HCT116 (cell line): ENCODE data around the gene ST3GAL2. TPM values are rescaled to one million over a fixed set of nuclear protein-coding genes. Genes with fewer than 3 reads are reported as not detected.

ENCODE experiments used
- ATAC-seq: fragments of 200-7000 bp; cut with Tn5 transposase; 2 replicates; pipeline ENCODE4 v1.9.1; 2020; ENCODE audit warnings: mild to moderate bottlenecking, moderate library complexity
- BruUV-seq: library from RNA; stranded (reverse); fragments of 400-500 nt; replicated peaks from 2 replicates; lab custom pipeline; 2021; lab: Mats Ljungman, UMichigan
- CTCF ChIA-PET: fragments of 300-600 bp; sonication (Branson Sonifier 250); formaldehyde crosslinking; loops from one replicate; lab custom pipeline; 2021; ENCODE audit warnings: antibody characterized with exemption; lab: Charles Lee
- POLR2A ChIA-PET: fragments of 300-600, 350-600 bp; sonication (Branson Sonifier 250); formaldehyde crosslinking; loops from one replicate; lab custom pipeline; 2021; ENCODE audit warnings: antibody characterized with exemption; lab: Charles Lee
- RAD21 ChIA-PET, 2 experiments: fragments of 300-600 bp; sonication (Branson Sonifier 250); formaldehyde crosslinking; loops; one replicate each; lab custom pipeline; 2023; ENCODE audit warnings: low total read pairs in 2 of 2; ENCODE audit not compliant: uncharacterized antibody in 2 of 2, unreplicated experiment in 2 of 2, low non-redundant PET in 1 of 2; lab: Charles Lee
- DNase-seq: peaks from one replicate; pipeline ENCODE4 v3.0.0-alpha.2; 2010; ENCODE audit warnings: low read depth, low spot score
- H2AFZ ChIP-seq: fragments of 200-600 bp; shearing (Covaris generic), sonication (generic); 2 replicates; pipeline ENCODE4 v1.6.1; 2017; ENCODE audit warnings: low read depth, mixed run types, mixed read lengths, antibody characterized with exemption, low read length; ENCODE audit not compliant: poor library complexity, severe bottlenecking
- H3K27ac ChIP-seq: 2 replicates; pipeline ENCODE4 v1.5.1; 2012; ENCODE audit warnings: low read depth, low read length
- H3K27me3 ChIP-seq: fragments of 200-600 bp; sonication (generic); 2 replicates; pipeline ENCODE4 v1.6.1; 2016; ENCODE audit warnings: mixed run types, low read length, mixed read lengths; ENCODE audit not compliant: insufficient read depth
- H3K36me3 ChIP-seq, 2 experiments: fragments of 200-500 bp in 1 of 2; fragments of 200-600 bp in 1 of 2; sonication (Bioruptor generic) in 1 of 2; sonication (generic) in 1 of 2; 2 replicates each; pipeline versions ENCODE4 v1.5.1 to v1.6.1; 2014 to 2016; ENCODE audit warnings: low read length in 2 of 2, inconsistent platforms in 1 of 2, mixed read lengths in 1 of 2, mixed run types in 1 of 2; ENCODE audit not compliant: insufficient read depth in 2 of 2, control insufficient read depth in 1 of 2
- H3K4me1 ChIP-seq, 2 experiments: fragments of 200-600 bp in 1 of 2; sonication (generic) in 1 of 2; 2 replicates each; pipeline versions ENCODE4 v1.5.1 to v1.6.1; 2012 to 2017; ENCODE audit warnings: low read length in 2 of 2, inconsistent platforms in 1 of 2, mild to moderate bottlenecking in 1 of 2, mixed read lengths in 1 of 2, mixed run types in 1 of 2, moderate library complexity in 1 of 2; ENCODE audit not compliant: insufficient read depth in 2 of 2, control insufficient read depth in 1 of 2
- H3K4me2 ChIP-seq: fragments of 200-600 bp; sonication (generic); 2 replicates; pipeline ENCODE4 v1.6.1; 2017; ENCODE audit warnings: mixed run types, low read length, mixed read lengths
- H3K4me3 ChIP-seq, 2 experiments: fragments of 200-600 bp in 1 of 2; sonication (generic) in 1 of 2; replicated peaks in 1 of 2; 2 replicates each; pipeline ENCODE4 v1.5.1; 2011 to 2016; ENCODE audit warnings: low read length in 2 of 2, control low read depth in 1 of 2, low read depth in 1 of 2, mild to moderate bottlenecking in 1 of 2, mixed read lengths in 1 of 2, mixed run types in 1 of 2
- H3K79me2 ChIP-seq: fragments of 200-600 bp; sonication (generic); 2 replicates; pipeline ENCODE4 v1.6.1; 2017; ENCODE audit warnings: mild to moderate bottlenecking, mixed run types, low read length, moderate library complexity, mixed read lengths; ENCODE audit not compliant: insufficient read depth
- H3K9ac ChIP-seq: fragments of 200-600 bp; sonication (generic); 2 replicates; pipeline ENCODE4 v1.6.1; 2016; ENCODE audit warnings: low read length, mixed read lengths
- H3K9me2 ChIP-seq: fragments of 200-600 bp; sonication (generic), shearing (Covaris generic); 2 replicates; pipeline ENCODE4 v1.6.1; 2017; ENCODE audit warnings: mixed run types, mild to moderate bottlenecking, moderate library complexity; ENCODE audit not compliant: insufficient read depth
- H3K9me3 ChIP-seq, 2 experiments: fragments of 200-500 bp in 1 of 2; fragments of 200-600 bp in 1 of 2; sonication (Bioruptor generic) in 1 of 2; sonication (generic) in 1 of 2; 2 replicates each; pipeline ENCODE4 v1.6.1; 2014 to 2017; ENCODE audit warnings: low read length in 2 of 2, mixed read lengths in 2 of 2, inconsistent platforms in 1 of 2, low read depth in 1 of 2, mild to moderate bottlenecking in 1 of 2, mixed run types in 1 of 2, moderate library complexity in 1 of 2; ENCODE audit not compliant: control insufficient read depth in 1 of 2, insufficient read depth in 1 of 2
- H4K20me1 ChIP-seq: fragments of 200-600 bp; sonication (generic), shearing (Covaris generic); 2 replicates; pipeline ENCODE4 v1.6.1; 2017; ENCODE audit warnings: mixed run types, mild to moderate bottlenecking, moderate library complexity; ENCODE audit not compliant: insufficient read depth
- CBX3 ChIP-seq: IDR thresholded peaks from 2 replicates; pipeline ENCODE4 v1.6.1; 2012; ENCODE audit warnings: low read depth
- CEBPB ChIP-seq: IDR thresholded peaks from 2 replicates; pipeline ENCODE4 v1.6.1; 2012; ENCODE audit warnings: low read depth
- EGR1 ChIP-seq: IDR thresholded peaks from 2 replicates; pipeline ENCODE4 v1.6.1; 2012; ENCODE audit warnings: low read depth
- ELF1 ChIP-seq: IDR thresholded peaks from 2 replicates; pipeline ENCODE4 v1.6.1; 2012; ENCODE audit warnings: low read depth, borderline replicate concordance
- EZH2 ChIP-seq: fragments of 200-600 bp; sonication (generic); IDR thresholded peaks from 2 replicates; pipeline ENCODE4 v1.6.1; 2017; ENCODE audit warnings: antibody characterized with exemption, mixed run types
- EZH2phosphoT487 ChIP-seq: fragments of 200-600 bp; IDR thresholded peaks from 2 replicates; pipeline ENCODE4 v1.6.1; 2018; ENCODE audit warnings: antibody characterized with exemption, borderline replicate concordance
- FOSL1 ChIP-seq: IDR thresholded peaks from 2 replicates; pipeline ENCODE4 v1.6.1; 2012; ENCODE audit warnings: low read depth
- JUND ChIP-seq: IDR thresholded peaks from 2 replicates; pipeline ENCODE4 v1.6.1; 2012
- POLR2A ChIP-seq: IDR thresholded peaks from 2 replicates; pipeline ENCODE4 v1.7.0; 2011; ENCODE audit warnings: borderline replicate concordance; ENCODE audit not compliant: insufficient read depth, insufficient read length; ENCODE audit errors: extremely low read depth
- POLR2AphosphoS5 ChIP-seq: IDR thresholded peaks from 2 replicates; pipeline ENCODE4 v1.6.1; 2011; ENCODE audit warnings: mild to moderate bottlenecking, low read depth, low read length, moderate library complexity
- RAD21 ChIP-seq: IDR thresholded peaks from 2 replicates; pipeline ENCODE4 v1.6.1; 2012; ENCODE audit warnings: low read depth, mild to moderate bottlenecking
- SIN3A ChIP-seq: IDR thresholded peaks from 2 replicates; pipeline ENCODE4 v1.6.1; 2012; ENCODE audit warnings: low read depth
- SP1 ChIP-seq: IDR thresholded peaks from 2 replicates; pipeline ENCODE4 v1.6.1; 2012; ENCODE audit warnings: low read depth
- SRF ChIP-seq: IDR thresholded peaks from 2 replicates; pipeline ENCODE4 v1.6.1; 2012; ENCODE audit warnings: low read depth
- TCF7L2 ChIP-seq: IDR thresholded peaks from 2 replicates; pipeline ENCODE4 v1.7.0; 2011; ENCODE audit warnings: borderline replicate concordance, inconsistent platforms; ENCODE audit not compliant: insufficient read depth, insufficient read length; ENCODE audit errors: extremely low read depth
- YY1 ChIP-seq: IDR thresholded peaks from 2 replicates; pipeline ENCODE4 v1.6.1; 2011; ENCODE audit warnings: low read length, low read depth, moderate library complexity, mild to moderate bottlenecking; ENCODE audit not compliant: insufficient replicate concordance; ENCODE audit errors: extremely low read depth
- ZFX ChIP-seq: fragments of 450-650 bp; IDR thresholded peaks from 2 replicates; pipeline ENCODE4 v1.6.1; 2017
- ZNF274 ChIP-seq: fragments of 200-500 bp; sonication (Bioruptor generic); IDR thresholded peaks from 2 replicates; pipeline ENCODE4 v1.6.1; 2014; ENCODE audit warnings: mild to moderate bottlenecking, low read depth, low read length, inconsistent platforms
- intact Hi-C: fragments of 100-400 bp; cut with micrococcal nuclease; formaldehyde crosslinking; loops from 2 replicates; pipeline ENCODE4 v1.10.0; 2022
- total RNA-seq: library from RNA; stranded (reverse); gene quantifications from one replicate; pipeline ENCODE4 v1.2.1, GENCODE V29; 2021; ENCODE audit not compliant: unreplicated experiment
- TF ChIP-seq, protein P1 (sequence below): IDR thresholded peaks from 2 replicates; pipeline ENCODE4 v1.6.1; 2012
- TF ChIP-seq, protein P2 (sequence below): IDR thresholded peaks from 2 replicates; pipeline ENCODE4 v1.6.1; 2012
- TF ChIP-seq, protein P3 (sequence below), 3 experiments: fragments of 200-600 bp in 1 of 3; sonication (generic) in 1 of 3; IDR thresholded peaks in 2 of 3; conservative IDR thresholded peaks in 1 of 3; 2 replicates each; pipeline ENCODE4 v1.5.1; 2012 to 2017; ENCODE audit warnings: low read depth in 2 of 3, low read length in 2 of 3, antibody characterized with exemption in 1 of 3, borderline replicate concordance in 1 of 3, control low read depth in 1 of 3, mild to moderate bottlenecking in 1 of 3, mixed read lengths in 1 of 3, mixed run types in 1 of 3, moderate library complexity in 1 of 3; ENCODE audit not compliant: insufficient read depth in 1 of 3
- TF ChIP-seq, protein P4 (sequence below): IDR thresholded peaks from 2 replicates; pipeline ENCODE4 v1.6.1; 2011; ENCODE audit warnings: mild to moderate bottlenecking, low read length, moderate library complexity; ENCODE audit not compliant: insufficient replicate concordance; ENCODE audit errors: extremely low read depth

The ST3GAL2 gene
- total RNA-seq, 1 experiment from 2014 or later, result 9.5 TPM

- Histone ChIP-seq H3K36me3 (no peaks in the 10 kb centered on the region), H3K9me2 (no peaks in the 10 kb centered on the region), H3K27me3 (no peaks in the 10 kb centered on the region), H2AFZ (peak within 1 kb of the TSS; percentile 92), H3K4me3 (peak within 1 kb of the TSS; percentile 90 to 92), H3K27ac (peak within 1 kb of the TSS; percentile 96), H3K79me2 (no peaks in the 10 kb centered on the region), H3K4me1 (peaks cover 3 to 20% of the 10 kb centered on the region in 2 experiments; a peak in 2 of 4 replicates), H3K9ac (peak within 1 kb of the TSS; percentile 79), H3K4me2 (peak within 1 kb of the TSS; percentile 81), H3K9me3 (no peaks in the 10 kb centered on the region), H4K20me1 (no peaks in the 10 kb centered on the region)
- BruUV-seq, result no TSS peak
- RAD21 ChIA-PET, result no interaction called here
- POLR2A ChIA-PET, result interaction anchor here (0.5 to 2.5 kb wide), 4 partner anchors 11 to 168 kb away, joined by 3 to 12 read pairs (median 4); no protein-coding TSS in a partner anchor
- DNase-seq, result peak; percentile 50
- ATAC-seq, result peak; percentile 87
- intact Hi-C loops, result loop anchor here (1.0 to 2.0 kb wide), 2 partner anchors 59 to 74 kb away; no protein-coding TSS in a partner anchor
- CTCF ChIA-PET, result interaction anchor here (0.7 to 1.4 kb wide), 5 partner anchors 22 to 221 kb away, joined by 3 to 4 read pairs (median 3); no protein-coding TSS in a partner anchor
- TF ChIP-seq SIN3A, result peak; percentile 71; the same call in 1 of the 2 replicates
- TF ChIP-seq EGR1, result peak; percentile 80
- peak; percentile 65 for TF ChIP-seq SP1
- TF ChIP-seq ZNF274, result no peak
- no peak for TF ChIP-seq JUND
- TF ChIP-seq EZH2, result no peak
- TF ChIP-seq POLR2A, result no peak
- TF ChIP-seq TCF7L2, result no peak
- no peak for TF ChIP-seq CBX3
- no peak for TF ChIP-seq CEBPB
- TF ChIP-seq RAD21, result peak; percentile 27; the same call in 1 of the 2 replicates
- TF ChIP-seq ZFX, result peak; percentile 58; the same call in 1 of the 2 replicates
- no peak for TF ChIP-seq YY1
- TF ChIP-seq, protein P1, sequence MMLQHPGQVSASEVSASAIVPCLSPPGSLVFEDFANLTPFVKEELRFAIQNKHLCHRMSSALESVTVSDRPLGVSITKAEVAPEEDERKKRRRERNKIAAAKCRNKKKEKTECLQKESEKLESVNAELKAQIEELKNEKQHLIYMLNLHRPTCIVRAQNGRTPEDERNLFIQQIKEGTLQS, result no peak
- TF ChIP-seq, protein P2, sequence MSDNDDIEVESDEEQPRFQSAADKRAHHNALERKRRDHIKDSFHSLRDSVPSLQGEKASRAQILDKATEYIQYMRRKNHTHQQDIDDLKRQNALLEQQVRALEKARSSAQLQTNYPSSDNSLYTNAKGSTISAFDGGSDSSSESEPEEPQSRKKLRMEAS, result peak; percentile 72; the same call in 1 of the 2 replicates
- no peak for TF ChIP-seq EZH2phosphoT487
- no peak; the same call in 1 of the 2 replicates for TF ChIP-seq ELF1
- TF ChIP-seq SRF, result peak; percentile 19; the same call in 1 of the 2 replicates
- TF ChIP-seq, protein P3, sequence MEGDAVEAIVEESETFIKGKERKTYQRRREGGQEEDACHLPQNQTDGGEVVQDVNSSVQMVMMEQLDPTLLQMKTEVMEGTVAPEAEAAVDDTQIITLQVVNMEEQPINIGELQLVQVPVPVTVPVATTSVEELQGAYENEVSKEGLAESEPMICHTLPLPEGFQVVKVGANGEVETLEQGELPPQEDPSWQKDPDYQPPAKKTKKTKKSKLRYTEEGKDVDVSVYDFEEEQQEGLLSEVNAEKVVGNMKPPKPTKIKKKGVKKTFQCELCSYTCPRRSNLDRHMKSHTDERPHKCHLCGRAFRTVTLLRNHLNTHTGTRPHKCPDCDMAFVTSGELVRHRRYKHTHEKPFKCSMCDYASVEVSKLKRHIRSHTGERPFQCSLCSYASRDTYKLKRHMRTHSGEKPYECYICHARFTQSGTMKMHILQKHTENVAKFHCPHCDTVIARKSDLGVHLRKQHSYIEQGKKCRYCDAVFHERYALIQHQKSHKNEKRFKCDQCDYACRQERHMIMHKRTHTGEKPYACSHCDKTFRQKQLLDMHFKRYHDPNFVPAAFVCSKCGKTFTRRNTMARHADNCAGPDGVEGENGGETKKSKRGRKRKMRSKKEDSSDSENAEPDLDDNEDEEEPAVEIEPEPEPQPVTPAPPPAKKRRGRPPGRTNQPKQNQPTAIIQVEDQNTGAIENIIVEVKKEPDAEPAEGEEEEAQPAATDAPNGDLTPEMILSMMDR (IDR thresholded peaks at IDR 0.05 in 2 of 3, conservative IDR thresholded peaks at IDR 0.05 in 1 of 3; ENCODE audit: borderline replicate concordance in 1 of 3, insufficient read depth in 1 of 3, low read depth in 2 of 3, low read length in 2 of 3), result no peak
- peak; percentile 63 for TF ChIP-seq POLR2AphosphoS5
- TF ChIP-seq FOSL1, result no peak
- TF ChIP-seq, protein P4, sequence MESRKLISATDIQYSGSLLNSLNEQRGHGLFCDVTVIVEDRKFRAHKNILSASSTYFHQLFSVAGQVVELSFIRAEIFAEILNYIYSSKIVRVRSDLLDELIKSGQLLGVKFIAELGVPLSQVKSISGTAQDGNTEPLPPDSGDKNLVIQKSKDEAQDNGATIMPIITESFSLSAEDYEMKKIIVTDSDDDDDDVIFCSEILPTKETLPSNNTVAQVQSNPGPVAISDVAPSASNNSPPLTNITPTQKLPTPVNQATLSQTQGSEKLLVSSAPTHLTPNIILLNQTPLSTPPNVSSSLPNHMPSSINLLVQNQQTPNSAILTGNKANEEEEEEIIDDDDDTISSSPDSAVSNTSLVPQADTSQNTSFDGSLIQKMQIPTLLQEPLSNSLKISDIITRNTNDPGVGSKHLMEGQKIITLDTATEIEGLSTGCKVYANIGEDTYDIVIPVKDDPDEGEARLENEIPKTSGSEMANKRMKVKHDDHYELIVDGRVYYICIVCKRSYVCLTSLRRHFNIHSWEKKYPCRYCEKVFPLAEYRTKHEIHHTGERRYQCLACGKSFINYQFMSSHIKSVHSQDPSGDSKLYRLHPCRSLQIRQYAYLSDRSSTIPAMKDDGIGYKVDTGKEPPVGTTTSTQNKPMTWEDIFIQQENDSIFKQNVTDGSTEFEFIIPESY, result peak; percentile 70
Observed at GRCh38 chr16:70454222-70455034, 15.5 kb upstream of the ST3GAL2 start, which contains the start of gene FCSK. Gene FCSK, plus strand, starts transcription at chr16:70454595. Its CDS starts 8,596 bp downstream, at chr16:70463191.
